ENCODE results near the gene CARTPT. TPM values are rescaled to one million over a fixed set of nuclear protein-coding genes. Genes with fewer than 3 reads are reported as not detected.

Gene CARTPT
- total RNA-seq, 1 experiment from 2014 or later, result not detected

- no peaks in the 10 kb centered on the region for H3K9me3 ChIP-seq
- no peak overlapping the region for H3K4me3 Mint-ChIP-seq (ENCODE audit: unreplicated experiment)
- H3K36me3 Mint-ChIP-seq (ENCODE audit: insufficient read depth, unreplicated experiment), result no peaks in the 10 kb centered on the region
- no peak for TF ChIP-seq CTCF (IDR thresholded peaks at IDR 0.05; ENCODE audit: insufficient read depth in 1 of 2, low read depth in 1 of 2, low read length in 1 of 2, severe bottlenecking in 1 of 2, unreplicated experiment in 1 of 2)
- H3K27ac Mint-ChIP-seq (ENCODE audit: unreplicated experiment), result no peak overlapping the region
- no peaks in the 10 kb centered on the region for H3K27me3 ChIP-seq (replicated peaks; ENCODE audit: control insufficient read depth, insufficient read depth, low read length)
- H3K36me3 ChIP-seq (ENCODE audit: control insufficient read depth, insufficient read depth, low read length), result no peaks in the 10 kb centered on the region
- H3K4me3 ChIP-seq (ENCODE audit: low read depth, low read length), result no peak overlapping the region
- no peak for DNase-seq
- peaks cover 29% of the 10 kb centered on the region for H3K27me3 Mint-ChIP-seq (ENCODE audit: insufficient read depth, unreplicated experiment)
- no peaks in the 10 kb centered on the region for H3K4me1 Mint-ChIP-seq (ENCODE audit: low read depth, unreplicated experiment)
- ChIA-PET CTCF (no interaction called here), POLR2A (no interaction called here)
- intact Hi-C loops (cut with micrococcal nuclease; ENCODE audit: unreplicated experiment), result loop anchor here (10.0 kb wide), 1 partner anchor 494 kb away; no protein-coding TSS in a partner anchor
- no peaks in the 10 kb centered on the region for H3K4me1 ChIP-seq
- no TSS peak for BruUV-seq (replicated peaks)
- no peaks in the 10 kb centered on the region for H3K9me3 Mint-ChIP-seq (ENCODE audit: unreplicated experiment)
Observed at GRCh38 chr5:71770381-71770780, 51.3 kb downstream of the CARTPT start.

Other genes with a start within 250 kb of the CARTPT start
- 113 and 124 TPM in 2 replicates for gene MCCC2, start 131.9 kb upstream of the CARTPT start, total RNA-seq (2022)